ENCODE results near the gene RBMX. TPM values are rescaled to one million over a fixed set of nuclear protein-coding genes. Genes with fewer than 3 reads are reported as not detected.
"Not testable (repeated sequence)": the region's sequence is repeated elsewhere in the genome, so short reads cannot be mapped to it uniquely, and the experiment has no call there.

Gene RBMX
- total RNA-seq, 4 donors from 2014 or later: 128 to 228 (median 143) TPM

- Histone ChIP-seq H3K4me3 (peak overlapping the region; percentile 62 to 84 (median 68)), H3K36me3 (peaks cover 0 to 29% (median 0%) of the 10 kb centered on the region in 3 donors), H3K27me3 (no peaks in the 10 kb centered on the region), H3K9me3 (no peaks in the 10 kb centered on the region), H3K27ac (peak overlapping the region; percentile 88 to 97 (median 92)), H3K4me1 (peaks cover 0 to 7% (median 0%) of the 10 kb centered on the region in 4 donors)
- peak in 2 of 3 donors; percentile 50 to 61 for DNase-seq
- no peak for TF ChIP-seq CTCF (IDR thresholded peaks at IDR 0.05)
Measured at GRCh38 chrX:136880003-136880451, 498 bp downstream of the RBMX start.

- Histone ChIP-seq H3K9me3 (no peaks in the 10 kb centered on the region), H3K36me3 (peaks cover 0 to 38% (median 0%) of the 10 kb centered on the region in 3 donors), H3K27ac (peak overlapping the region; percentile 88 to 97 (median 92)), H3K4me3 (peak overlapping the region; percentile 62 to 84 (median 68)), H3K4me1 (peaks cover 0 to 7% (median 0%) of the 10 kb centered on the region in 4 donors), H3K27me3 (no peaks in the 10 kb centered on the region)
- no peak for TF ChIP-seq CTCF (IDR thresholded peaks at IDR 0.05)
- TF ChIP-seq POLR2A (IDR thresholded peaks at IDR 0.05): no peak
- DNase-seq: no peak
Measured at GRCh38 chrX:136879001-136879687, 1.4 kb downstream of the RBMX start.

- Histone ChIP-seq H3K4me1 (peaks cover 0 to 7% (median 0%) of the 10 kb centered on the region in 4 donors), H3K27me3 (no peaks in the 10 kb centered on the region), H3K9me3 (no peaks in the 10 kb centered on the region), H3K4me3 (peak overlapping the region in 3 of 4 donors; percentile 62 to 84 (median 63)), H3K27ac (no peak overlapping the region), H3K36me3 (peaks cover 0 to 43% (median 0%) of the 10 kb centered on the region in 3 donors)
- no peak for DNase-seq
- TF ChIP-seq POLR2A (IDR thresholded peaks at IDR 0.05) (no peak), CTCF (IDR thresholded peaks at IDR 0.05) (no peak)
Measured at GRCh38 chrX:136878423-136878822, 2.1 kb downstream of the RBMX start.

GRCh38 chrX:136874114-136874513, 6.4 kb downstream of the RBMX start:
- not testable (repeated sequence) for H3K9me3 ChIP-seq, H3K4me1 ChIP-seq
- H3K36me3 ChIP-seq: peaks cover 0 to 66% (median 0%) of the 10 kb centered on the region in 3 donors

GRCh38 chrX:136873210-136873609, 7.3 kb downstream of the RBMX start:
- not testable (repeated sequence) for H3K4me1 ChIP-seq, DNase-seq, H3K4me3 ChIP-seq, H3K27me3 ChIP-seq, H3K27ac ChIP-seq, H3K9me3 ChIP-seq
- H3K36me3 ChIP-seq: peaks cover 0 to 66% (median 0%) of the 10 kb centered on the region in 3 donors

More at GRCh38 chrX:136874114-136874513, 6.4 kb downstream of the RBMX start:
- not testable (repeated sequence) for DNase-seq, H3K27me3 ChIP-seq, H3K4me3 ChIP-seq, H3K27ac ChIP-seq

- Histone ChIP-seq H3K9me3 (no peaks in the 10 kb centered on the region), H3K27ac (no peak overlapping the region), H3K4me1 (no peaks in the 10 kb centered on the region), H3K27me3 (no peaks in the 10 kb centered on the region), H3K36me3 (peaks cover 0 to 57% (median 0%) of the 10 kb centered on the region in 3 donors), H3K4me3 (no peak overlapping the region)
- TF ChIP-seq CTCF (IDR thresholded peaks at IDR 0.05) (no peak), POLR2A (IDR thresholded peaks at IDR 0.05) (no peak)
- DNase-seq: no peak
Measured at GRCh38 chrX:136872091-136872700, 8.3 kb downstream of the RBMX start.

All from Peyer's patch (tissue), 4 donors.